GM15510 (cell line): ENCODE measurements around the gene BTBD6.

Experiments
- POLR2A ChIP-seq: IDR thresholded peaks from 3 replicates; pipeline ENCODE4 v1.6.1; 2011; ENCODE audit warnings: borderline replicate concordance; ENCODE audit not compliant: insufficient read length; ENCODE audit errors: extremely low read depth

Gene BTBD6

GRCh38 chr14:105248368-105249181 is at the start of gene BTBD6:
BTBD6 (plus strand) TSS chr14:105248533; CDS start chr14:105248712, 179 bp downstream.
- TF ChIP-seq POLR2A = peak; percentile 60

DNA sequence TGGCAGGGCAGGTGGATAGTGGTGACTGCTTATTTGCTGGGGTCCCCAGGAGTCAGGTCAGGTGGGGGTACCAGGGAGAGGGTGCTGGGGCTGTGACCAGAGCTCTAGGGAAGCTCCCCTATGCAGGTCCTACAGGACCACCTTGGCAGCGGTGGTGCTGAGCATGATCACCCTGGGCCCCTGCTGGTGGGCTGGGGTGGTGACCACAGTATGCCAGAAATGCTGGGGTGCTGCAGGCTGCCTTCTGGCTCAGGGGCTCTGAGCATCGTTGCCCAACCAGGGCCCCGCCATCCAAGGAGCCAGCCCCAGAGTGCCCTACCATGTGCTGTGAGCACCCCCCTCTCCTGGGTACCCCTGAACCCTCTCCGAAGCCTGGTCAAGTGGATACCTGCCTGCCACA is 49.7 kb upstream of the BTBD6 start:
- TF ChIP-seq POLR2A = no peak

DNA sequence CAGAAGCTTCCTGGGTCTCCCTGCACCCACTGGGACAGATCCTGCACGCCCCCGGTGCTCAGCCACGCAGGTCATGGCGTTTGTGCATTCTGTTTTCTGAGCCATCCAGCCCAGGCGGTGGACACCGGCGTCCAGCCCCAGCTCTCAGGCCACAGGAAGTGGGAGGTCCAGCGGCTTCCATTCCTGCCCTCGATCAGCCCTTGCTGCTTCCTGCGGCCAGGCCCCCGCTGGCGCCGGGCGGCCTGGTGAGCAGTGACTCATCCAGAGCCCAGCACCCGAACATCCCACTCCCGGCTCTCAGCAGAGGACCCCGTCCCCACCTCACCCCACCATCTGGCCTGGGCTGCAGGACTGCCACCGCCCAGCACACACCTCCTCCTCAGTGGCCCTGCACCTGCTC is 49.2 kb upstream of the BTBD6 start:
- no peak for TF ChIP-seq POLR2A

GRCh38 chr14:105200074-105200473 is 48.3 kb upstream of the BTBD6 start:
- no peak for TF ChIP-seq POLR2A

GRCh38 chr14:105200641-105201040 is 47.7 kb upstream of the BTBD6 start:
- TF ChIP-seq POLR2A = no peak

DNA sequence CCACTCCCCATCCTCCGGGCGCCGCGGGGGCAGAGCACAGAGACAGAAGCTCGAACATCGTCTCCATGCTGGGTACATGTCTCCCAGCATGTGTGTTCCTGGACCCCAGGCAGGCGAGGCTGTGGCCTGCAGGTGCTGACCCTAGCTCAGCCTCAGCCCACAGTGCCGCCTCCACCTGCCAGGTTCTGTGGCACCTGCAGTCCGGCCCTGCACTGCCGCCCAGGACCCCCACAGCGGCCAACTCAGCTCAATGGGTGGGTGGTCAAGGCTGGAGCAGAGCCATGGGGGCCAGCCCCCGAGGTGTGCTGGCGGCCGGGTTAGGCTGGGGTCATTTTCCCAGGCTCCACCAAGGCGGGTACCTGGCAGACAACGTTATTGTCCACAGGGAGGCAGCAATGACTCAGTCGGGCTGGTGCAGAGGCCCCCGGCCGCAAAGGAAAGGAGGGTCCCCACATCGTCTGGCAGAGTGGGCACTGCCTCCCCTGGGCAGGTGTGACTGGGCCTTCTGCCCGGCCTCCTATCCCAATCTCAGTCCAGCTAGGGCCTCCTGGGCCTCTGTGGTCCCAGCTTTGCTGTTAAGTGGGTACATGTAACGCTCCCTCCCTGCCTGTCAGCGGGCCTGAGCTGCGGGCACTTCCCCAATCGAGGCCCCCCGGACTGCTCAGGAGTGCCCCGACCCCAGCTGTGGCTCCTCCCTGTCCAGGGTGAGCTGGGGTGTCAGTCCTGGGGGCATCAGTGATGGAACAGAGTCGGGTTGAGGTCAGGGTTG is 47.0 kb upstream of the BTBD6 start:
- no peak for TF ChIP-seq POLR2A

- TF ChIP-seq POLR2A = no peak
Observed at GRCh38 chr14:105201925-105202513, 46.3 kb upstream of the BTBD6 start.

DNA sequence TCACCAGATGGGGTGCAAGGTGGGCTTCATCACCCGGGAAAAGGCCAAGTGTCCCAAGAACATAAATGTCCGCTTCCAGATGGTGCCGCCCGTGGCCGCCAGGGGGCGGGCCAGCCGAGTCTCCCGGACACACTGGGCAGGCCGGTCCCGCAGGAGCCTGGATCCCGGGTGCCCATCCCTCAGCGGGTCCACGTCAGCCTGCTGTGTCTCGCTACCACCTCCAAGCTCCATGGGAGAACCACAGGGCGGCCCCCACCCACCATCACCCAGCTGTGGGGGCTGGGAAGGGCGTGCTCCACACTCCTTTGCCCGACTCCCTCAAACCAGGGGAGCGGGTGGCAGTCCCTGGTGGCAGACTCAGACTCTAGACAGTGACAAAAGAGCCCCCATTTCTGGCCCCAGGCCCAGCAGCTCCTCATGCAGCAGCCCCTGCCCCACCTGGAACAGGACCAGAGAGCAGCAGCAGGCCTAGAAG is 45.2 kb upstream of the BTBD6 start:
- TF ChIP-seq POLR2A = no peak

DNA sequence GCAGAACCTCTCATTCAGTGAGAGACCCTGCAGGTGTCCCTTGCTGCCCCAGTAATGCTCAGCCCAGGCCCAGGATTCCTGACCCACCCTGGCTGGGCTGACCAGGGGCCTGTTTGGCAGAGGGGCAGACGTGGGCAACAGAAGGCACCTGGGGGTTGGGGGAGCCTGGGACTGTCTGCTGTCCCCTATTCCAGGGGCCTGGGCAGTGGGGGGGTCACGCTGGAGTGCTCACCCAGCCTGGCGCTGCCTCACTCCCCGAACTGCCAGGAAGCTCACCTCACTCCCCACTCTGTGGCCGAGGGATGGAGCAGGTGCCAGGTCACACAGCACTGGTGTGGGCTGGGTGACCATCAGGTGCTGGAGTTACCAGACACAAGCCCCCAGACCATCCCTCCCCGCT is 44.6 kb upstream of the BTBD6 start:
- TF ChIP-seq POLR2A = no peak

DNA sequence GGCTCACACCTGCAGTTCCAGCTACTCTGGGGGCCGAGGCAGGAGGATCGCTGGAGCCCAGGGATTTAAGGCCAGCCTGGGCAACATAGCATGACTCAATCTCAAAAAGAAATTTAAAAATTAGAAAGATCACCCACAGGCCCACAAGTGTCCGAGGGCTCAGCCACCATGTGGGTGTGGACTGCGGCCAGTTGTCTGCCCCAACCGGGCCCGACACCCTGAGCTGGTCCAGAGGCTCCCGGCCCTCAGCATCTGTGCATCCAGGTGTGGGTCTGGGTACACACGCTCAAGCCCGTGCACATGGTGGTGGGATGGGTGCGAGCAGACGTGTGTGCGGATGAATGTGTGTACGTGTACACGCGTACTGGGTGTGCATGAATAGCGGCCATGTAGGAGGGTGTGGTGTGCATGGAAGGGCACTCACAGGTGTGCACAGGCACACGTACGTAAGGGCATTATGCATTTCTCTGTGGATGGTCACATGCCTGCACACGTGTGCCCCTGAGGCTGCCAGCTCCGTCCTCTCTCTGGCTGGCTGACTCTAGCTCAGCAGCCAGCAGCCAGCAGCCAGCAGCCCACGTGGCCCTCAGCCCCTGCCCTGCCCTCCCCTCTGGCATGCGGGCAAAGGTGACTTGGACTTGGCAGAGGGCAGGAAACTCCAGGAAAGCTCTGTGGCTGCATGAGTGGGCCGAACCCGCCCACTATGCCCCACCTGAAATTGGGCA is 44.0 kb upstream of the BTBD6 start:
- TF ChIP-seq POLR2A = no peak

GRCh38 chr14:105204931-105205672 is 43.2 kb upstream of the BTBD6 start:
- no peak for TF ChIP-seq POLR2A

DNA sequence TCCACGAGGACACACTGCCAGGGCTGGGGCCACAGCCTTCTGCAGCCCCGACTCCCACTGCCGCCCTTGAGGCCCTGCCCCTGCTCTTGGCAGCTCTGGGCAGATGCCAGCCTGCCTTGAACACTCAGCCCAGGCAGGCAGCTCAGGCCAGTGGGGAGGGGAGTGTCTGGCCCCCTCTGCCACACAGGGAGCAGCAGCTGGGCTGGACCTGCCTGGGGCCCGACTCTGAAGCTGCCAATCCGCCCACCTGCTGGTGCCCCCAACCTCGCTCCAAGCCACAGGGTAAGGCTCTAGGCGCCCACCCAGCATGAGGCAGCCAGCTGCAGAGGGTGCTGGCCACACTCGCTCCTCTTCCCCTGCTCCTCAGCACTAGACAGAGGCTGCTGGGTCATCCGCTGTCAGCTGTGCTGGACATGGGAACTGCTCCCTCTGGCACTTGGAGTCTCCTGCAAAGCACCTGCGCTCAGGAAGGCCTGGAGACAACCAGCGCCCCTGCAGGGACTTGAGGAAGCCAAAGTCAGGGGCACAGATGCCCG is 42.6 kb upstream of the BTBD6 start:
- no peak for TF ChIP-seq POLR2A

DNA sequence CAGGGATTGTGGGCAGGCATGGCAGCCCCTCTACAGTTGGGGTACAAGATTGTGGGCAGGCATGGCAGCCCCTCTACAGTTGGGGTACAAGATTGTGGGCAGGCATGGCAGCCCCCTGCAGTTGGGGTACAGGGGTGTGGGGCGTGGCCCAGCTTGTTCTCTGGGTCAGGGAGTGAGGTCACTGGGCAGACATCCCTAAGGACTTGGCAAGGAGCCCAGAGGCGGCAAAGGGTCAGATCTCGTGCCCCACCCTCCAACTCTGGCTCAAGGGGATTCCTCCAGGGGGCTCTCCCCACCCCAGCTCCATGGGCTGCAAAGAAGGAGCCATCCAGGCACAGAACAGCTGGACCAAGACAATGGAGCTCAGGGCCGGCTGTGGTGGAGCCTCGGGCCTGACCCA is 41.5 kb upstream of the BTBD6 start:
- no peak for TF ChIP-seq POLR2A

DNA sequence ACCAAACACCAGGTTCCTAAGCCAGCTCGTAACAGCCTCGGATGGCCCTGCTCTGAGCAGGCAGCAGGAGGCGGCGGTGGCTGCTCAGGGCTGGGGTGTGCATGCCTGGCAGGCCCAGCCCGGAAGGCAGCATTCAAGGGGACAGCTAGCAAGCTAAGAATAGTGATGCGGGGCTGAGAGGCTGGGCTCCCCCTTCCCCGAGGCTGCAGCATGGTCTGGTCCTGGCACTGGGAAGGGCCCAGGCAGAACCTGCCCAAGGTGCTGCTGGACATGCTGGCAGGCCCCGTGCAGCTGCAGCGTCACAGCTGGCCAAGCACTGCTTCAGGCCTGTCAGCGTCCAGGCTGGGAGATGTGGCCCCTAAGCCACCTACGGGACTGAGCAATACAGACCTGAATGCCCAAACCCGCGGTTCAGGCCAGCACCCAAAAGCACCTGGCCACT is 40.9 kb upstream of the BTBD6 start:
- TF ChIP-seq POLR2A = no peak
